Measurements from ENCODE around the gene TECR. TPM values are rescaled to one million over a fixed set of nuclear protein-coding genes. Genes with fewer than 3 reads are reported as not detected.
"Not testable (repeated sequence)": the region's sequence is repeated elsewhere in the genome, so short reads cannot be mapped to it uniquely, and the experiment has no call there.

The TECR gene
- polyA plus RNA-seq, 1 experiment = 59.6 TPM

DNA sequence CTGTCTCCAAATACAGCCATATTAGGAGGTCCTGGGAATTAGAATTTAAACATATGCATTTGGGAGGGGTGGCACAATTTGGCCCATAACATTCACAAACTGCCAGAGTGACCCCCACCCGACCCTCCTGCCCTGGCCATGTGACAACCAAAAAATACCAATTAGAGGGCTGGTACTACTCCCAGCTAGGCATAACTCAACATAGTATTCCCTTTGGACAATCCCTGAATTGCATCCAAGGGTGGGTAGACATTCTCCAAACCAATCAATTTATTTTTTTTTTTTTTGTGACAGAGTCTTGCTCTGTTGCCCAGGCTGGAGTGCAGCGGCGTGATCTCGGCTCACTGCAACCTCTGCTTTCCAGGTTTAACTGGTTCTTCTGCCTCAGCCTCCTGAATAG lies 83.3 kb downstream of the TECR start:
- no peaks in the 10 kb centered on the region for H3K27me3 ChIP-seq (ENCODE audit: control insufficient read depth, insufficient read depth, low read length)
- no peaks in the 10 kb centered on the region; the same call in 1 of the 2 replicates for H3K9me3 ChIP-seq (ENCODE audit: control insufficient read depth, insufficient read depth, low read length)
- no peak for DNase-seq (ENCODE audit: low read depth, low spot score)
- no peak overlapping the region for H3K4me3 ChIP-seq (ENCODE audit: low read depth, low read length)
- TF ChIP-seq, protein P1, sequence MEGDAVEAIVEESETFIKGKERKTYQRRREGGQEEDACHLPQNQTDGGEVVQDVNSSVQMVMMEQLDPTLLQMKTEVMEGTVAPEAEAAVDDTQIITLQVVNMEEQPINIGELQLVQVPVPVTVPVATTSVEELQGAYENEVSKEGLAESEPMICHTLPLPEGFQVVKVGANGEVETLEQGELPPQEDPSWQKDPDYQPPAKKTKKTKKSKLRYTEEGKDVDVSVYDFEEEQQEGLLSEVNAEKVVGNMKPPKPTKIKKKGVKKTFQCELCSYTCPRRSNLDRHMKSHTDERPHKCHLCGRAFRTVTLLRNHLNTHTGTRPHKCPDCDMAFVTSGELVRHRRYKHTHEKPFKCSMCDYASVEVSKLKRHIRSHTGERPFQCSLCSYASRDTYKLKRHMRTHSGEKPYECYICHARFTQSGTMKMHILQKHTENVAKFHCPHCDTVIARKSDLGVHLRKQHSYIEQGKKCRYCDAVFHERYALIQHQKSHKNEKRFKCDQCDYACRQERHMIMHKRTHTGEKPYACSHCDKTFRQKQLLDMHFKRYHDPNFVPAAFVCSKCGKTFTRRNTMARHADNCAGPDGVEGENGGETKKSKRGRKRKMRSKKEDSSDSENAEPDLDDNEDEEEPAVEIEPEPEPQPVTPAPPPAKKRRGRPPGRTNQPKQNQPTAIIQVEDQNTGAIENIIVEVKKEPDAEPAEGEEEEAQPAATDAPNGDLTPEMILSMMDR (IDR thresholded peaks at IDR 0.05; ENCODE audit: low read depth, low read length) = no peak
- CTCF ChIA-PET = no interaction called here
- POLR2A ChIA-PET = no interaction called here
- no peak overlapping the region for H3K27ac ChIP-seq (ENCODE audit: low read depth, low read length)

DNA sequence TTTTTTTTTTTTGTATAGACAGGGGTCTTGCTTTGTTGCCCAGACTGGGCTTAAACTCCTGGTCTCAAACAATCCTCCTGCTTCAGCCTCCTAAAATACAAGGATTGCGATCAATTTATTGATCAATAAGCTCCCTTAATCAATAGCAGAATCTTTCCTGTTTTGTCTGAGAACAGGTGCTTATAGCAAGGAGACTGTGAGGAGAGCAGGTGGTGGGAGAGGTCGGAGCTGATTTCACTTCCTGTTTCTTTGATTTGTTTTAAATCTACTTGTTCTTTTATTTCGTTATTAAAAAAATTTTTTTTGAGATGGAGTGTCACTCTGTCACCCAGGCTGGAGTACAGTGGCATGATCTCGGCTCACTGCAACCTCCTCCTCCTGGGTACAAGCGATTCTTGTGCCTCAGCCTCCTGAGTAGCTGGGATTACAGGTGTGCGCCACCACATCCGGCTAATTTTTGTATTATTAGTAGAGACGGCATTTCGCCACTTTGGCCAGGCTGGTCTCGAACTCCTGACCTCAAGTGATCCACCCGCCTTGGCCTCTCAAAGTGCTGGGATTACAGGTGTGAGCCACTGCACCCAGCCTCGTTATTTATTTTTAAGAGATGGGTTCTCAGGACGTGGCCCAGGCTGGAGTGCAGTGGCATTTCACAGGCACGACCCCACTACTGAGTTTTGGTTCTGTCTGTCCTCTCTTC lies 84.2 kb downstream of the TECR start:
- POLR2A ChIA-PET; H3K4me3 ChIP-seq (ENCODE audit: low read depth, low read length); DNase-seq (ENCODE audit: low read depth, low spot score); H3K27me3 ChIP-seq (ENCODE audit: control insufficient read depth, insufficient read depth, low read length); CTCF ChIA-PET; H3K9me3 ChIP-seq (ENCODE audit: control insufficient read depth, insufficient read depth, low read length); H3K27ac ChIP-seq (ENCODE audit: low read depth, low read length): not testable (repeated sequence)

DNA sequence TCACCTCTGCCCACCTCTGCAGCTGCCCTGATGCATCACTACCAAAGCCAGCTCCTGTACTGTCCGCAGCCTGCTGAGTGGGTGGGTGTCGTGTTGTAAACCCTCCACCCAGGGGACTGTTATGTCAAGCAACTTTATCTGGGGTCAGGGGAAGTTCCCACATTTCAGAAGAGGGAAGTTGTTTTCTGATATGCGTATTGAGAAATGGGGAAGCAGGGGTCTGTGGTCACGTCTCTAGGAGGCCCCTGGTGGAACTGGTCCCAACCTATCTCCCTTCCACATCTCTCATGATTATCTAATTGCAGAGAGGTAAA lies 84.7 kb downstream of the TECR start:
- ChIA-PET CTCF (no interaction called here), POLR2A (no interaction called here)
- no peak for DNase-seq (ENCODE audit: low read depth, low spot score)
- TF ChIP-seq, protein P1 (IDR thresholded peaks at IDR 0.05; ENCODE audit: low read depth, low read length) = no peak
- no peaks in the 10 kb centered on the region; the same call in 1 of the 2 replicates for H3K9me3 ChIP-seq (ENCODE audit: control insufficient read depth, insufficient read depth, low read length)
- H3K27me3 ChIP-seq (ENCODE audit: control insufficient read depth, insufficient read depth, low read length) = no peaks in the 10 kb centered on the region
- no peak overlapping the region for H3K27ac ChIP-seq (ENCODE audit: low read depth, low read length)
- no peak overlapping the region for H3K4me3 ChIP-seq (ENCODE audit: low read depth, low read length)

Small RNAs within 50 kb of the gene (small RNA-seq; reads per million reads assigned to genes)
- gene RN7SL842P (ENCODE audit: insufficient read length, low read depth) (not detected), gene SNRPGP15 (ENCODE audit: insufficient read length, low read depth) (not detected)

Other genes with a start within 250 kb of the TECR start
- gene ADGRE5, start 148.2 kb upstream of the TECR start, polyA plus RNA-seq (2011; rRNA removed) = 19.5 and 21.9 TPM in 2 replicates
- 25.7 and 33.7 TPM in 2 replicates for gene DDX39A, start 110.3 kb upstream of the TECR start, polyA plus RNA-seq (2011; rRNA removed)
- 37.5 and 43.4 TPM in 2 replicates for gene PKN1, start 96.3 kb upstream of the TECR start, polyA plus RNA-seq (2011; rRNA removed)
- gene PTGER1, start 54.2 kb upstream of the TECR start, polyA plus RNA-seq (2011; rRNA removed) = 0.72 and 1.0 TPM in 2 replicates
- gene GIPC1, start 33.5 kb upstream of the TECR start, polyA plus RNA-seq (2011; rRNA removed) = 47.4 and 59.8 TPM in 2 replicates
- 80.6 and 88.3 TPM in 2 replicates for gene DNAJB1, start 11.2 kb upstream of the TECR start, polyA plus RNA-seq (2011; rRNA removed)
- gene NDUFB7, start 42.5 kb downstream of the TECR start, polyA plus RNA-seq (2011; rRNA removed) = 97.3 and 164 TPM in 2 replicates
- not detected in 2 replicates for gene CLEC17A, start 53.5 kb downstream of the TECR start, polyA plus RNA-seq (2011; rRNA removed)
- gene ADGRE3, start 145.2 kb downstream of the TECR start, polyA plus RNA-seq (2011; rRNA removed) = not detected in 2 replicates
- gene ZNF333, start 160.5 kb downstream of the TECR start, polyA plus RNA-seq (2011; rRNA removed) = 10.7 and 11.8 TPM in 2 replicates
- gene ADGRE2, start 249.0 kb downstream of the TECR start, polyA plus RNA-seq (2011; rRNA removed) = 0.12 TPM in 1 of 2 replicates, not detected in the other

Data from AG04450 (cell line).